A673 (cell line): ENCODE results near the gene PTGDR2.

Experiments
- EZH2 ChIP-seq: fragments of 200-600 bp; sonication (generic); IDR thresholded peaks from 2 replicates; pipeline ENCODE4 v1.6.1; 2017; ENCODE audit warnings: borderline replicate concordance, low read depth, mild to moderate bottlenecking, mixed read lengths, antibody characterized with exemption, low read length; ENCODE audit not compliant: poor library complexity, severe bottlenecking
- TF ChIP-seq, protein P1 (sequence below): fragments of 300-800, 200-600 bp; sonication (generic); conservative IDR thresholded peaks from 2 replicates; pipeline ENCODE4 v1.5.1; 2017; ENCODE audit warnings: low read depth, mild to moderate bottlenecking, antibody characterized with exemption, low read length, moderate library complexity, mixed read lengths

DNA sequence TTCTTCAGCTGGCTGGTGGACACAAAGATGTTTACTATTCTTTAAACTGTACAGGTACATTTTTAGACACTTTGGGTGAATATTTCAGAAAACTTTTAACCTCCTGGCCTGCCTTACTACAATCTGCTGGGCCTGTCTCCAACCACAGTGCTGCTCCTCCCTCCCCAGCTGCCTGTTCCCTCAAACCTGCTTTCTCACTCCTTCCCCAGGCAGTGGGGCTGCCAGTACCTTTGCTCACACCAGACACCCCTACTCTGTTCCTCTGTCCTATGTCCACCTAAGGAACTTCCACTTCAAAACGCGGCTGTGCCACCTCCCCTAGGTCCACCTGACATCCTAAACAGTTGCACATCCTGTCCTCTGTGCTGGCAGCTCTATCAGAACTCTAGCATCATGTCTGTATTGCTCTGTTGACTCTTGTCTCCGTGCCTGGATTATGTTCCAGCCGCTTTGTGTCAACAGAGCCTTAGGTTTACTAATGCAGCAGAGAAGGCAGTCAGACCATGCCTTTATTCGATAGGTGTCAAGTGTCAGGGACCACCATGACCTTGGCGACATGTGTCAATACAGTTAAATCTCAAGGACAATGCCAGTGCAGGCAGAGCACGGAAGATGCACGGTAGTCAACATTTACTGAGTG lies 25.0 kb upstream of the PTGDR2 start:
- TF ChIP-seq, protein P1, sequence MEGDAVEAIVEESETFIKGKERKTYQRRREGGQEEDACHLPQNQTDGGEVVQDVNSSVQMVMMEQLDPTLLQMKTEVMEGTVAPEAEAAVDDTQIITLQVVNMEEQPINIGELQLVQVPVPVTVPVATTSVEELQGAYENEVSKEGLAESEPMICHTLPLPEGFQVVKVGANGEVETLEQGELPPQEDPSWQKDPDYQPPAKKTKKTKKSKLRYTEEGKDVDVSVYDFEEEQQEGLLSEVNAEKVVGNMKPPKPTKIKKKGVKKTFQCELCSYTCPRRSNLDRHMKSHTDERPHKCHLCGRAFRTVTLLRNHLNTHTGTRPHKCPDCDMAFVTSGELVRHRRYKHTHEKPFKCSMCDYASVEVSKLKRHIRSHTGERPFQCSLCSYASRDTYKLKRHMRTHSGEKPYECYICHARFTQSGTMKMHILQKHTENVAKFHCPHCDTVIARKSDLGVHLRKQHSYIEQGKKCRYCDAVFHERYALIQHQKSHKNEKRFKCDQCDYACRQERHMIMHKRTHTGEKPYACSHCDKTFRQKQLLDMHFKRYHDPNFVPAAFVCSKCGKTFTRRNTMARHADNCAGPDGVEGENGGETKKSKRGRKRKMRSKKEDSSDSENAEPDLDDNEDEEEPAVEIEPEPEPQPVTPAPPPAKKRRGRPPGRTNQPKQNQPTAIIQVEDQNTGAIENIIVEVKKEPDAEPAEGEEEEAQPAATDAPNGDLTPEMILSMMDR, result no peak
- TF ChIP-seq EZH2, result no peak
